GM12865 (cell line): ENCODE data around the gene MAP4K3.

Source experiments
- DNase-seq: peaks from one replicate; pipeline ENCODE4 v3.0.0; 2010; ENCODE audit warnings: low read depth
- H3K4me3 ChIP-seq: 2 replicates; pipeline ENCODE4 v1.5.1; 2011; ENCODE audit warnings: mild to moderate bottlenecking, low read depth, low read length, control low read depth
- TF ChIP-seq, protein P1 (sequence below): IDR thresholded peaks from 2 replicates; pipeline ENCODE4 v1.5.1; 2011; ENCODE audit warnings: low read length, control low read depth, low read depth, inconsistent platforms; ENCODE audit not compliant: insufficient read depth; ENCODE audit errors: missing control alignments

The MAP4K3 gene

GRCh38 chr2:39479696-39480095 is 42.6 kb upstream of the MAP4K3 start:
- TF ChIP-seq, protein P1, sequence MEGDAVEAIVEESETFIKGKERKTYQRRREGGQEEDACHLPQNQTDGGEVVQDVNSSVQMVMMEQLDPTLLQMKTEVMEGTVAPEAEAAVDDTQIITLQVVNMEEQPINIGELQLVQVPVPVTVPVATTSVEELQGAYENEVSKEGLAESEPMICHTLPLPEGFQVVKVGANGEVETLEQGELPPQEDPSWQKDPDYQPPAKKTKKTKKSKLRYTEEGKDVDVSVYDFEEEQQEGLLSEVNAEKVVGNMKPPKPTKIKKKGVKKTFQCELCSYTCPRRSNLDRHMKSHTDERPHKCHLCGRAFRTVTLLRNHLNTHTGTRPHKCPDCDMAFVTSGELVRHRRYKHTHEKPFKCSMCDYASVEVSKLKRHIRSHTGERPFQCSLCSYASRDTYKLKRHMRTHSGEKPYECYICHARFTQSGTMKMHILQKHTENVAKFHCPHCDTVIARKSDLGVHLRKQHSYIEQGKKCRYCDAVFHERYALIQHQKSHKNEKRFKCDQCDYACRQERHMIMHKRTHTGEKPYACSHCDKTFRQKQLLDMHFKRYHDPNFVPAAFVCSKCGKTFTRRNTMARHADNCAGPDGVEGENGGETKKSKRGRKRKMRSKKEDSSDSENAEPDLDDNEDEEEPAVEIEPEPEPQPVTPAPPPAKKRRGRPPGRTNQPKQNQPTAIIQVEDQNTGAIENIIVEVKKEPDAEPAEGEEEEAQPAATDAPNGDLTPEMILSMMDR = no peak
- no peak for DNase-seq
- H3K4me3 ChIP-seq = no peak overlapping the region

DNA sequence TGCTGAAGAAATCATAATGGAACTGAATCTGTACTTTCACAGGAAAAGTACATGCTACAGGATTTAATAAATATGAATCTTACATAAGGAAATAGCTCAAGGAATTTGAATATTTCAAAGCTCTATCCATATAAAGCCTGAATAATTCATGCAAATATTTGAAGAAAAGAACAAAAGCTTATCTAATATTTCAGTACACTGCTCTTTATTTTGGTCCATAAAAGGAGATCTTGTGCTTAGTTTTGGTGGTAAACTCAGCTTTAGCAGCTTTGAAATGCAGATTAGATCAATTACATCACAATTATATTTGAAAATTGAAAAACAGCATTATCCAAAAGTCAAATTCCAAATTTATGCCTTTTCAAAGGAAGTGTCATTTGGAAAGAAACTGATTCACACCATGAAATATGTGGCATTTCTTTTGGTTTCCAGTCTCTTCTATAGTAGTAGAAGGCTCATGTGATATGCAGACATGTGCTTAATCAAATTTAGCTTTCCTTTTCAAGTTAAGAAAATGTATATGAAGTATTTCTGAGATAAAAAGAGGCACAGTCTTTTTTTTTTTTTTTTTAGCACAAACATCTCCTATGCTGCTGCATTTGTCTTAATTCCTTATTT is 42.1 kb upstream of the MAP4K3 start:
- no peak overlapping the region for H3K4me3 ChIP-seq
- TF ChIP-seq, protein P1 = no peak
- no peak for DNase-seq

DNA sequence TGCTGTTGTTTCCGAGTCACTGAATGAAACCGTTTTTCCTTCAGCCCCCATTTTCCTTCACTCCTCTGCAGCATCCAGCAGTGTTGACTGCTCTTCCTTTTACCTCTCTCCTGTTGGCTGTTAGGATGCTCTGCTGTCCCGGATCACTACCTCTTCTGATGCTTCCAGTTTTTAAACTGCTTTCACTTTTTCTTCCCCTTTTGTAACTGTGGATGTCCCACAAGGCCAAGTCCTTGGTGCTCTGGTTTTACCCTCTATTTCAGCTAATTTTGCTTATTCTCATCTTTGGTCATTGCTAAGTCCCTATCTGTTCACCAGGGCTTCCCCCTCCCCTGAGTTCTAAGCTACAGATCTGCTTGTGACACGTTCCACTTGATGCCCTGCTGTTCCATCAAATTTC is 39.4 kb upstream of the MAP4K3 start:
- TF ChIP-seq, protein P1 = no peak
- DNase-seq = peak; percentile 61
- H3K4me3 ChIP-seq = no peak overlapping the region

GRCh38 chr2:39475006-39475405 is 37.9 kb upstream of the MAP4K3 start:
- H3K4me3 ChIP-seq = no peak overlapping the region
- TF ChIP-seq, protein P1 = no peak
- no peak for DNase-seq

DNA sequence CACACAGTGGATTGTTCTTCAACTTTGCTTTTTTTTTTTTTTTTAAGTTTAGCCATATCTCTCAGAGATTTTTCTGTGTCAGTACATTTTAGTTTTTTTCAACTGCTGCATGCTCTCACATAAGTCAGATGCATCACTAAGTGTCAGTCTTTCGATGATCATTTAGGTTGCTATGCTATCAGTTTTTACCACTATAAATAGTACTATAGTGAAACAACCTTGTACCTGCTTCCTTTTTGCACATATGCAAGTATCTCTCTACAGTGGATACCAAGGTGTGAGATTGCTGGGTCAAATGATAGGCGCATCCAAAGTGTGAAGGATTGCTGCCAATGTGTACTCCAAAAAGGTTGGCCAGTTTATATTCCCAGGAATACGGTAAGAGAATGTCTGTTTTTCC is 33.5 kb upstream of the MAP4K3 start:
- DNase-seq = peak; percentile 53
- TF ChIP-seq, protein P1 = no peak
- H3K4me3 ChIP-seq = no peak overlapping the region

- no peak overlapping the region for H3K4me3 ChIP-seq
- DNase-seq = peak; percentile 71
- TF ChIP-seq, protein P1 = no peak
These were observed 32.7 kb upstream of the MAP4K3 start for GRCh38 chr2:39469807-39470206.
